Measurements from ENCODE around the gene RIMBP2. TPM values are rescaled to one million over a fixed set of nuclear protein-coding genes. Genes with fewer than 3 reads are reported as not detected.

The RIMBP2 gene
- total RNA-seq, 1 donor from 2014 or later, result 0.25 TPM

DNA sequence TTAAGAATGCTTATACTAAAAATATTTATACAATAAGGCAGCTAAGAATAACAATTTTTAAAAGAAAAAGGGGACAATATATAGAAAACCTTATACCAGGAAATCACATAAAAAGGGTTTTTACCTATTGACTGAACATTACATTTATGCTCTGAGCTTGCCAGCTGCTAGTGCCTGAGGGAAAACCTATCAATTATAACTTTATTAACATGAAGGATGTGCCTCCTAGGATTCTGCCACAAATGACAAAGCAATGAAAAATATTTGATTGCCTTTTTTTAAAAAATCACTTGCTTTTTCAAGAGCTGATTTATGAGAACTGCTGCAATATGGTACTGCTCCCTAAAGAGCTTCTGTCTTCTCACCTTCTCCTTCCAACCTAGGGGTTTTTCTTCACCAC, 185.7 kb downstream of the RIMBP2 start:
- DNase-seq (ENCODE audit: extremely low spot score in 2 of 2), result no peak
- Histone ChIP-seq H3K36me3 (no peaks in the 10 kb centered on the region), H3K9me3 (no peaks in the 10 kb centered on the region), H3K4me3 (no peak overlapping the region), H3K27me3 (no peaks in the 10 kb centered on the region), H3K4me1 (no peaks in the 10 kb centered on the region), H3K27ac (no peak overlapping the region)
- TF ChIP-seq, protein P1, sequence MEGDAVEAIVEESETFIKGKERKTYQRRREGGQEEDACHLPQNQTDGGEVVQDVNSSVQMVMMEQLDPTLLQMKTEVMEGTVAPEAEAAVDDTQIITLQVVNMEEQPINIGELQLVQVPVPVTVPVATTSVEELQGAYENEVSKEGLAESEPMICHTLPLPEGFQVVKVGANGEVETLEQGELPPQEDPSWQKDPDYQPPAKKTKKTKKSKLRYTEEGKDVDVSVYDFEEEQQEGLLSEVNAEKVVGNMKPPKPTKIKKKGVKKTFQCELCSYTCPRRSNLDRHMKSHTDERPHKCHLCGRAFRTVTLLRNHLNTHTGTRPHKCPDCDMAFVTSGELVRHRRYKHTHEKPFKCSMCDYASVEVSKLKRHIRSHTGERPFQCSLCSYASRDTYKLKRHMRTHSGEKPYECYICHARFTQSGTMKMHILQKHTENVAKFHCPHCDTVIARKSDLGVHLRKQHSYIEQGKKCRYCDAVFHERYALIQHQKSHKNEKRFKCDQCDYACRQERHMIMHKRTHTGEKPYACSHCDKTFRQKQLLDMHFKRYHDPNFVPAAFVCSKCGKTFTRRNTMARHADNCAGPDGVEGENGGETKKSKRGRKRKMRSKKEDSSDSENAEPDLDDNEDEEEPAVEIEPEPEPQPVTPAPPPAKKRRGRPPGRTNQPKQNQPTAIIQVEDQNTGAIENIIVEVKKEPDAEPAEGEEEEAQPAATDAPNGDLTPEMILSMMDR (IDR thresholded peaks at IDR 0.05), result no peak
- TF ChIP-seq POLR2A (IDR thresholded peaks at IDR 0.05), result no peak
- TF ChIP-seq POLR2AphosphoS5 (IDR thresholded peaks at IDR 0.05; ENCODE audit: insufficient read depth in 1 of 2, low read depth in 1 of 2), result no peak
- intact Hi-C loops (cut with DNase I), result no loop called here

DNA sequence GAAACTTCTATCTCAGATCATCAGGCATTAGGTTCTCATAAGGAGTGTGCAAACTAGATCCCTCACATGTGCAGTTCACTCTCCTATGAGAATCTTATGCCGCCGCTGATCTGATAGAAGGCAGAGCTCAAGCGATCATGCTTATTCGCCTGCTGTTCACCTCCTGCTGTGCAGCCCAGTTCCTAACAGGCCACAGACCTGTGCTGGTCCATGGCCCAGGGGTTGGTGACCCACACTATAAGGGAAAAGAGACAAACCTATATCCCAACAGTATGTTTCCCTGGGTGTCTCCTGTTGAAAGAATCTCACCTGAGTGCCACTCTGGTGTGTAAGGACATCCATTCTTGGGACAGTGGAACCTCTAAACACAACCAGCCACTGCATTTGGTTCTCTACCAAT, 186.3 kb downstream of the RIMBP2 start:
- H3K36me3 ChIP-seq, result no peaks in the 10 kb centered on the region

DNA sequence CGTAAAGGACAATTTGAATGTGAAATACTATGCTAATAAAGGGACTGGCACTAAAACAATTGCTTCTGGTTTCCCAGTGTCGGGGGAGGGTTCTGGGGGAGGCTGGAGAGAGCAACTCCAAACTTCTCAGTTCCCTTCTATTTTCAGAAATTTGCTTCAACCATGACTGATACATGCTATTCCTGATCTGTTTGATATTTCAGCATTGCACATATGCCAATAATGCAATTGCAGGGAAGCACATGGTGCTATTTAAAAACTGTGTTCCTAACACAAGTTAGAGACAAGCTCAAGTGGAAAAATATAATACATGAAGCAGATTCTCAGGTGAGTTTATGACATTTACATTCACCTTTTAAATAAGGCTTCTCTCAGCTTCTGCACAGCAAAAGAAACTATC, 188.9 kb downstream of the RIMBP2 start:
- Histone ChIP-seq H3K4me1 (no peaks in the 10 kb centered on the region), H3K36me3 (no peaks in the 10 kb centered on the region), H3K27ac (no peak overlapping the region), H3K9me3 (no peaks in the 10 kb centered on the region), H3K27me3 (no peaks in the 10 kb centered on the region), H3K4me3 (no peak overlapping the region)
- DNase-seq (ENCODE audit: extremely low spot score in 2 of 2), result no peak
- no peak for TF ChIP-seq POLR2A (IDR thresholded peaks at IDR 0.05)
- no peak for TF ChIP-seq POLR2AphosphoS5 (IDR thresholded peaks at IDR 0.05; ENCODE audit: insufficient read depth in 1 of 2, low read depth in 1 of 2)
- TF ChIP-seq, protein P1 (IDR thresholded peaks at IDR 0.05), result no peak
- intact Hi-C loops (cut with DNase I), result no loop called here

More for the DNA sequence above, 186.3 kb downstream of the RIMBP2 start:
- H3K9me3 ChIP-seq, result no peaks in the 10 kb centered on the region
- H3K4me1 ChIP-seq, result no peaks in the 10 kb centered on the region
- no peak for DNase-seq (ENCODE audit: extremely low spot score in 2 of 2)
- no peaks in the 10 kb centered on the region for H3K27me3 ChIP-seq
- intact Hi-C loops (cut with DNase I), result no loop called here
- TF ChIP-seq POLR2AphosphoS5 (IDR thresholded peaks at IDR 0.05; ENCODE audit: insufficient read depth in 1 of 2, low read depth in 1 of 2) (no peak), POLR2A (IDR thresholded peaks at IDR 0.05) (no peak)
- TF ChIP-seq, protein P1 (IDR thresholded peaks at IDR 0.05), result no peak
- no peak overlapping the region for H3K27ac ChIP-seq
- H3K4me3 ChIP-seq, result no peak overlapping the region

DNA sequence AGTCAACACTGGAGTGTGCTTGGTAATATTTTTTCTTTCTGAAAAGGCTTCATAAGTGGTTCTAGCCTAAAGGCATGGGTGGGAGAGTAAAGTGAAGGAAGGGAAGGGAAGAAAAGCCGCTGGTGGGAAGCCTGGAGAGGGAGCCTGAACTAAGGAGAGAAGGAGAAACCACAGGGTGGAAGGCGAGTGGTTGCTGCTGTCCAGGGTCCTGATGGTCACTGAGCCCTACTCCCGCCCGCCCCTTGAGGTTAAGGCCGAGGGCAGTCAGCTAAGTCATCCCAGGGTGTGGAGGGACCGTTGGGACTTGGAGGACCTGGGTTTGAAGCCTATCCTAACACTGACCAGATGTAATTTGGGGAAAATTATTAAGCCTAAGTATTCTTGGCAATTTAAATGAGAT, 189.3 kb downstream of the RIMBP2 start:
- intact Hi-C loops (cut with DNase I), result no loop called here
- Histone ChIP-seq H3K9me3 (no peaks in the 10 kb centered on the region), H3K27ac (no peak overlapping the region), H3K36me3 (no peaks in the 10 kb centered on the region), H3K27me3 (no peaks in the 10 kb centered on the region), H3K4me1 (no peaks in the 10 kb centered on the region), H3K4me3 (no peak overlapping the region)
- DNase-seq (ENCODE audit: extremely low spot score in 2 of 2), result no peak
- TF ChIP-seq, protein P1 (IDR thresholded peaks at IDR 0.05), result no peak

DNA sequence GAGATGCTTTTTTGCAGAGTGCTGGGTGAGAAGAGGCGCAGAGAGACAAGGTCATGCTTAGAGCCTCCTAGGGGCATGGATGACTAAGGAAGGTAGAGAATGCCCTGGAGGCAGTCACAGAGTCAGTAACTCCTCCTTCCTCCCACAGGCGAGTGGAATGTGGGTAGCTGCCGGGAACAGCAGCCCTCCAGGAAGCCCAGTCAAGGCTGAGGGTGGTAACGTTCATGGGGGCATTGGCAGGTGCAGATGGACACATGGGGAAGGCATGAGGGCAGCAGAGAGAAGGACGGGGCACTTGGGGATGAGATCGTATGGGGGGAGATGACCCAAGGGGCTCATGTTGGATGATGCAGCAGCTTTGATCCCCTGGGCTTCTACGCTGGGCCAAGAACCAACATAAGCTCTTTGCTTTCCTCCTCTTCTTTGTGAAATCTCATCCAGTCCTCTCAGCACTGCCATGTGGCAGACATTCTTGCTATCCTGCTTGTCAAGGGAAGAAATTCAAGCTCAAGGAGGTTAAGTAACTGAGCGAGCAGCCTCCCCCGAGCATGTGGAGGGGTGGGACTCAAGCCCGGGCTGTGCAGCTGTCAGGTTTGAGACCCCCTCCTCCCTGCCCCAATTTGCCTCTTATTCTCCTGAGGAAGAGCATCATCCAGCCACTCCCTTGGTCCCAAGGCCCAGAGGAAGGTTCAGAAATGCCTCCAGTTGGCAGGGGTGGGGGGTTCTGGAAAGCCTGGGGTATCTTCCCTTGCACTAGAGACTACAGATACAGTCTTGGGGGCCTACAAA, 190.5 kb downstream of the RIMBP2 start:
- DNase-seq (ENCODE audit: extremely low spot score in 2 of 2), result no peak
- TF ChIP-seq, protein P1 (IDR thresholded peaks at IDR 0.05), result no peak
- TF ChIP-seq POLR2A (IDR thresholded peaks at IDR 0.05) (no peak), POLR2AphosphoS5 (IDR thresholded peaks at IDR 0.05; ENCODE audit: insufficient read depth in 1 of 2, low read depth in 1 of 2) (no peak)
- Histone ChIP-seq H3K4me1 (no peaks in the 10 kb centered on the region), H3K27me3 (no peaks in the 10 kb centered on the region), H3K36me3 (no peaks in the 10 kb centered on the region), H3K9me3 (no peaks in the 10 kb centered on the region), H3K4me3 (no peak overlapping the region), H3K27ac (no peak overlapping the region)
- intact Hi-C loops (cut with DNase I), result no loop called here

All from vagina (tissue), 2 donors.